Rectal smooth muscle tissue (tissue), 1 donor: ENCODE data around the gene NEK10.

Experiments
- H3K27ac ChIP-seq: one replicate; pipeline ENCODE4 v1.7.0; 2013; ENCODE audit warnings: low read depth, low read length, inconsistent platforms
- H3K27me3 ChIP-seq: one replicate; pipeline ENCODE4 v1.7.0; 2013; ENCODE audit warnings: low read length; ENCODE audit not compliant: control insufficient read depth, insufficient read depth
- H3K36me3 ChIP-seq: one replicate; pipeline ENCODE4 v1.7.0; 2013; ENCODE audit warnings: low read length; ENCODE audit not compliant: control insufficient read depth, insufficient read depth
- H3K4me1 ChIP-seq: one replicate; pipeline ENCODE4 v1.7.0; 2013; ENCODE audit warnings: low read length; ENCODE audit not compliant: control insufficient read depth, insufficient read depth
- H3K4me3 ChIP-seq: one replicate; pipeline ENCODE4 v1.7.0; 2013; ENCODE audit warnings: low read length
- H3K9ac ChIP-seq: one replicate; pipeline ENCODE4 v1.7.0; 2013; ENCODE audit warnings: low read length

Gene NEK10

DNA sequence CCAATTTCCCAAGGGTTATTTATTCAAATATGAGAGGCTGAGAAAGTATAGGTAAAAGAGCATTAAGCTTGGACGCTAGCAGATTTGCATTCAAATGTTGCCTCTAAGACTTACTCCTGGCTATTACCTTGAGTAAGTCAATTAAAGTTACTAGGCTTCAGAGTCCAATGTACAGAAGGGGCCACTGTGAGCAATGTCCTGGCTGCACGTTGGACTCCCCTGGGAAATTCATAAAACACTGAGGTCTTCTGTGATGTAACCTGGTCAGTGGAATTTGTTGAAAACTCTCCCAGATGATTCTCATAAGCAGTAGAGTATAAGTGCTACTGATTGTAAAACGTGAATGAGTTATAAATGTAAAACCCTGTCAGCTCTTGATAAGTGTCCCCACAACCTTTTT, 295.3 kb downstream of the NEK10 start:
- Histone ChIP-seq H3K9ac (no peak overlapping the region), H3K4me1 (no peaks in the 10 kb centered on the region), H3K27ac (no peak overlapping the region), H3K4me3 (no peak overlapping the region), H3K36me3 (no peaks in the 10 kb centered on the region), H3K27me3 (no peaks in the 10 kb centered on the region)

DNA sequence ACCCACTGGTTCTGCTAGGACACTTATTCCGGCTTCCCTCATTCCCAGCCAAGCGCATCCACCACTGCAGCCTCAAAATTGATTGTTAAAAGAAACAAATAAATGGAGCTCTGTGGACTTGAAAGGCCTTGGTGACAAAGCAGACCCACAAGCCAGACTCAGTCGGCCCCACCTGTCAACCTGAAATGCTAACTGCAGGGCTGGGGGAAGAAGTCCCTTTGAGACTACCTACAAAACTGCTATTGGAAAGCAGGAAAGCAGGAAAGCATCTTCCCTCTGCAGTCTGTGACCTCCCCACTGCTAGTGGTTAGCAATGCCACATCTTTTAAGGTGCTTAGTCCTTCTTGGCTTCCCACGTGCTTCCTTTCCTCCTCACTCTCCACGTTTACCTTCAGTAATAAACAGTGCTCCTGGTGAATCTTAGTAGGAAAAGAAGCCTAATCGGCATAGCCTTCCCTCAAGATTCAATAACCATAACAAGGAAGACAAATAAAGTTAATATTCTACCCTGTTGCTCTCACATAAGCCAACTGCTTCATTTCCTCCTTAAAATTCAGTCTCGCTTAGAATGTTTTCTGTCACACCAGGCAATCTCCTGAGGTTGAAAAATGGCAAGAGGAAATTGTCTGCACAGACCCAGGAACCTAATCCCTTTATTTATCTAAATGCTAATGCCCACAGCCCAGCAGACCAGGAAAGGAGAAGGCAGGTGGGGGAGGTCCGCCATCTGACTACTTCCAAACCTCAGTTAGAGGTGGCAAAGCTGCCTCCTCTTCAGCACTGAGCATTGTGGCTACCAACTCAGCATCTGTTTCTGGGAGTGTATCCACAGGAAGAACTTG, 296.2 kb downstream of the NEK10 start:
- no peaks in the 10 kb centered on the region for H3K4me1 ChIP-seq
- H3K9ac ChIP-seq = no peak overlapping the region
- no peaks in the 10 kb centered on the region for H3K27me3 ChIP-seq
- no peaks in the 10 kb centered on the region for H3K36me3 ChIP-seq
- no peak overlapping the region for H3K27ac ChIP-seq
- H3K4me3 ChIP-seq = no peak overlapping the region

DNA sequence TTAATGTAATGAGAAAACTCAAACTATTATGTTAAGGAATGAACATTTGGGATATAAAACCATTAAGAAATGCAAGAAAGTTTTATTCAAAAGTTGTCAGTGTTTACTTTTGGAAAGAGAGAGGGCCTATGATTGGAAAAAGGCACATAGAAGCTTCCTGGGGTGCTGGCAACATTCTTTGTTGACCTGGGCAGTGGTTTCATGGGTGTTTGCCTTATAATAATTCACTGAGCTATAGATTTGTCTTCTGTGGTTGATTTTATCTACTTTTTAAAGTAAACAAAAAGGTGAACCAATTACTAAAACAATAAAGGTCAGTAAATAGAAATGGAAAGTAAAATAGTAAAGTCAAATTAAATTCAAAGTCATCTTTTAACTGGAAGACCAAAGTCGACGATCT, 308.8 kb downstream of the NEK10 start:
- Histone ChIP-seq H3K36me3 (no peaks in the 10 kb centered on the region), H3K9ac (no peak overlapping the region), H3K27ac (no peak overlapping the region), H3K4me1 (no peaks in the 10 kb centered on the region), H3K4me3 (no peak overlapping the region), H3K27me3 (no peaks in the 10 kb centered on the region)
